GM21423 (cell line): ENCODE results near the gene OGFOD1.
A peak's percentile ranks its signal among the peaks of the same experiment; 100 is the strongest.

Experiments used
- ATAC-seq: cut with Tn5 transposase; IDR thresholded peaks from one replicate; pipeline ENCODE4 v1.9.1; 2021; ENCODE audit warnings: mild to moderate bottlenecking, moderate library complexity; ENCODE audit not compliant: unreplicated experiment

Gene OGFOD1

DNA sequence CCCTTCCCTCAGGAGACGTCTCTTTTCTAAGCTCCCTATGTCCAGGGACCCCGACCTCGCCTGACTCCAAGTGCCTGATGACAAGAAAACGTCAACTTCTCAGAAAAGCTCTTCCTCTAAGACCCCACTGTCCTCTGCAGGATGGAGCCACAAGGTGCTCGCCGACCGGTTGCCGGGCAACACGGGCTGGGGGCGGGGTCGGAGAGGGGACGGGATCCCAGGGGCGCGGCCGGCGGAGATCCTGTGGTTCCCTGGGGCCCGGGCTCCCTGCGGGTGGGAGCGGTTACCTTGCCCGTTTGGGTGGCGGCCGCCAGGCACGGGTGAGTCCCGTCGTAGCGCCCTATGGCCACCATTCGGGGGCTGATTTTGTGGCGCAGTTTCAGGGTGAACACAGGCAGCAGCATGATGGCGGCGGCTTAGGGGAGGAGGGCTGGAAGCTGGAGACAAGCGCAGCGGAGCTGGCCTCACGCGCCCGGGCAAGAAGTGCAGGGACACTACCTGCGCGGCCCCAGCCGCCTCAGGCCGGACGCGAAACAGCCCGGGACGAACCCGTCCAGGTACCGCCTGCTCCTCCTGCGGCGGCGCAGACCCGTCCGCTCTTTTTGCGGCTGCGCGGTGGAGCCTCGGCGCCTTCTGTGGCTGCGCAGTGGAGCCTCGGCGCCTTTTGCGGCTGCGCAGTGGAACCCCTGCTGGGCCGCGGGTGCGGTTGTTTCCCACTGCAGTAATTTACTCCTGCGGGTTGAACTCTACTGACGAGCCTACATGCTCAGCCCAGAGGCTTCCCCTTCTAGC, 68.3 kb downstream of the OGFOD1 start, which contains the start of gene BBS2:
TSS of gene BBS2 (minus strand) at position 566 of the 792 bp plus-strand sequence. CDS start at position 404, 162 bp downstream.
- ATAC-seq, result peak; percentile 74

DNA sequence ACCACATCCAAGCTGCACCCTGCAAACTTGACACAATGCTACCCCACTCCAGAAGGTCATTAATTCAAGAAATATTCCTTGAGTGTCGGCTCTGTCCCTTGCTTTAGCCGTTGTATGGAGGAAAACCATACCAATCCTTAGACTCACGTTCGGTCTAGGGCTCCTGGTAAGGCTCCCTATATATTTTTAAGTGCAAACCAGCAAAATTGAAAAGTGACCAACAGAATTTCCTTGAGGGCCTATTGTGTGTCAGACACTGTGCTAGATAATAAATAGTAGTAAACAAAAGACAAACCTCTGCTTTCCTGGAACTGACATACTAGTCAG, 68.9 kb downstream of the OGFOD1 start:
- no peak for ATAC-seq

DNA sequence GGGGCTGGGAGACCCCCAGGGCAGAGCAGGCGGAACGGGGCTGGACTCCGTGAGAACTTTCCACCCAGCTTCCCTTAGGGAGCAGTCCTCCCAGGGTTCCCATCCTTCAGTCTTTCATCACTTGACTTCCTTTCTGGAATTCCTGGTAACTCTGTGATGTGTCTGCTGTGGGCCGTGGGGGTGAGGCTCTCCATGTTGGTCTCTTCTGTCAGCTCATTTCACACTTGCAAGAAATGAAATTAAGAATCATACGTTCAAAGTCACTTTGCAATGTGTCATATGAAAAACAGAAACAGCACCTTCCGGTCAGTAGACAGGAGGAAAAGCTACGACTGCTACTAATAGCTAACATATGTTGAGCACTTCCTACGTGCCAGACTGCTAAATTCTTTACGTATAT, 73.9 kb downstream of the OGFOD1 start:
- no peak for ATAC-seq
